ENCODE data around the gene ART4.

ART4 gene

DNA sequence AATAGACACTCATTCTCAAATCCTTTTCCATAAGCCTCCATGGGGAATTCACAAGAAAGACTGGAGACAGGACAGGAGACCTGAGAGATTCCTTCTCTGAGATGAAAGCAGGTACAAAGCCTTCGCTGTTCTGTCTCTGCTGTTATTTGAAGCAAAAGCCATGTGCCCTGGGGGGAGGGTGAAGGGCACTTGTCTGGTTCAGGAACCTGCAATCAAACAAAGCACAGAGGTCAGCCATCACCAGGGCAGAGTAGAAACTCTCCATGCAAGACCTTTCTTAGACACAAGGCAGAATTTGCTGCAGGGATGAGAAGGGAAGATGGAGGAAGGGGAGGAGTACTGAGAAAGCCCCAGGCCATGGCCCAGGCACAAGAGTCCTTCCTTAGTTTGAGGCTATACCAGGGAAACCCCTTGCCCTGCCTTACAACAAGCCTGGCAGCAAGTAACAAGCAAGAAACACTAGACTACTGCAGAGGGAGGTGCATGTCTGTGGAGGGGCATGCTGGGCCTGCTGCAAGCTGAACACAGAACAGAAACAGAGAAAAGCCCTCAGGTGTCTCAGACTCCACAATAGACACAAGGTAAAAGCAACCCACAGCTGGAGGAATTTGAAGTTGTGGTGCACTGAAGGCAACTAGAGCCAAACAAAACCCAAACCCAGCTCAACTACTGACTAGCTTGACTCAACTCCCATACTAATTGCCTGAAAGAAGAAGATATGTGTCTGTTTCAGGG is 7.8 kb upstream of the ART4 start:
- no peak for DNase-seq

DNA sequence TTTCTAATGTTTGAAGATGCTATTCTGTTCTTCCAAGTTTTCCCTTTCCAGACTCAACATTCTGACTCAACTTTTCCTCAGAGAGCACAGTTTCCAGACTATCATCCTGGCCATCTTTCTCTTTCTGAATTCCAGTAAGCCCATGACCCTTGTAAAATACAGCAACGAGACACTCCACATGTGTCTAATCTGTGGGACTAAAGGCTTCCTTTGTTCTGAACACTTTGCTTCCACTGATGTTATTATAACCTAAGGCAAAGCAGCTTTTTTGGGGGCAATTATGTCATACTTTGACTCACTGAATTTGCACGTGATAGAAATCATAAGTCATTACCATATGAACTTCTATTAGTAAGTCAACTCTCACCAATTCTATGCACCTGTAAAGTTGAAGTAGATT is 6.3 kb upstream of the ART4 start:
- DNase-seq = no peak

DNA sequence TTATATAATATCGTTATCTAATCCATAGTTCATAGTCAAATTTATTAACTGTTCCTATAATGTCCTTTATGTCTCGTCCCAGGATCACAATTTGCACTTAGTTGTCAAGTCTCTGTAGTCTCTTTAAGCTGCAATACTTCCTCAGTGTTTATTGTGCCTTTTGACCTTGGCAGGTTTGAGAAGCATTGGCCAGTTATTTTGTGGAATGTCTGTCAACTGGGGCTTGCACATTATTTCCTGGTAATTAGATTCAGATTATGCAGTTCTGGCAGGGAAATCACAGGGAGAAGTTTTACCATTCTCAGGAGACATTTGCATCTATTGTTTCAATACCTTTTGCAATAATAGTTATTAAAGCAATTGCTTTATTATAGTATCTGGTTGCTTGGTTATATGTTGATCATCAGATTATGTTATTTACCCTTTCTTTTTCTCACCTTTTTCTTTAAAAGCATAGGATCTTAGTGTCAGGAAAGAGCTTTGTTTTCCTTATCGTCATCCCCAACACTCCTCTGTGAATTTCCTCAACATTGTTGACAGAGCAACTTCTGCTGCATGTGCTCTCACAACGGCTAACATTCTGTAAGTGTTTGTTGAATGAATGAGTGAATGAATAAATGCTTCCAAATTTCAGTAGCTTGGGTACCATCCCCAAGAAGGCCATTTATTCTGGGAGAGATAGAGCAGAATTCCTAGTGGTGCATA is 3.7 kb upstream of the ART4 start:
- no peak for DNase-seq

DNA sequence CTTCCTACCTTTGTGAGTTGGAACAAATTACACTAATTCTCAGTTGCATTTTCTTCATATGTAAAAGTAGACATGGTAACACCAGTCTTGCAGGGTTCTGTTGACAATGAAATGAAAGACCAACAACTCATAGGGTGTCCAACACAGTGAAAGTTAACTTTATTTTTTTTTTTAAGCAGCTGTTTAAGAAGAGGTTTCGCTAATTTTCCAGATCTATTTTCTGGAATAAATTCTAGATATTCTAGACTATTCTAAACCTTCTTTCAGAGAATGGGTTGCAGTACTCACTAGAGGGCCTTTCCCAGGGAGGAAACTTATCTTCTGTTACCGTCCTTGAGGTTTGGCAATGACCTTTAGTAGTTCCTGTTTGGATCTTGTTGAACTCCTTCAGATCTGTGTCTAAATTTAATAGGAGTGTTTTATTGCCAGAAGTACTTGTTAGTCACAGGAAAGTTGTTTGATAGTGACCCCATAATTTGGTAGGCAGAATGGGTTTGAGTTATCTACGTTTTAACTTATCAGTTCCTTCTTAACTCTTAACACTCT is 2.8 kb upstream of the ART4 start:
- no peak for DNase-seq

DNA sequence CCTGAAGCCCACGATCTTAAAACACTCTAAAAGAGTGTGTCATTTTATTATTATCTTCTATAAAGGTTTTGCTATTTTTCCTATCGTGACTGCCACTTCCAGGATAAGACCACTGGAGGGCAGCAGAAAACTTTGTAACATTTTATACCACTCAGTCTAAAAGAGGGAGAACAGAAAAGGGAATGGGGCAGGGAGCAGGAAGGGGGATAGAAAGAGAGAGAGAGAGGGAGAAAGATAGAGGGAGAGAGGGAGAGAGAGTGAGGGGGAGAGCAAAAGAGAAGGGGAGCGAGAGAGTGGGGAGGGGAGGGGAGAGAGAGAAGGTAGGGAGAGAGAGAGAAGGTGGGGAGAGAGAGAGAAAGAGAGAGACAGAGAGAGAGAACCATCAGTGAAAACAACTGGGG is 2.0 kb upstream of the ART4 start:
- peak; percentile 24 for DNase-seq

DNA sequence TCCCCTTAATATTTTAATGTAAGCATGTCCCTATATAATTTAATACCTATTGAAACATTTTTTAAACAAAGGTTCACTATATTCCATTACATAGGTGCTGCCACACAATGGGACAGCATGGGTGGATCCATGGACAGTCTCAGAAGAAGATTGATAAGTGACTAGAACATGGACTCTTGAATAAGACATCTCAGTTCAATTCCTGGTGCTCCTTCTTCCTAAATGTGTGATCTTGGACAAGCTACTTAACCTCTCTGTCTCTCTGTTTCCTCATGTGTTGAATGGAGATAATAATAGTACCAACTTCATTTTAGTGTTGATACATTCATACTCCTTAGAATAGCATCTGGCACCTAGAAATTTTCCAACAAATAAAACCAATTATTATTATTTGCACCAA is 1.1 kb upstream of the ART4 start:
- no peak for DNase-seq

DNA sequence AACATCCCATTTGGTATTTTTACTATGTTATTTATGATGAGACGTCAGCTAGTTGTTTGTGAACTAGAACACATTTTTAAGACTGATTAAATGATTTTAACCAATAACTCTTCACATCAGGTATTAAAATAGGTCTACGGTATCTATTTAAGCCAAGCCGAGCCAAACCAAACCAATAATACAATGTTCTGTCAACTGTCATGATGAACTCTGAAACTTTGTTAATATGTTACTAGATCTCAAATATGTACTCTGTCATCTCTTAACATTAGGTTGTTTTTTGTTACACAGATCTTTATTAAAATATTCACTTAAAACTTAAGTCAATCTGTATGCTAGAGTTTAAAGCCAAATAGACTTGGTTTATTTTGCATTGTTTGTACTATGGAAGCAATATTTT is 1.0 kb downstream of the ART4 start:
- no peak for DNase-seq

DNA sequence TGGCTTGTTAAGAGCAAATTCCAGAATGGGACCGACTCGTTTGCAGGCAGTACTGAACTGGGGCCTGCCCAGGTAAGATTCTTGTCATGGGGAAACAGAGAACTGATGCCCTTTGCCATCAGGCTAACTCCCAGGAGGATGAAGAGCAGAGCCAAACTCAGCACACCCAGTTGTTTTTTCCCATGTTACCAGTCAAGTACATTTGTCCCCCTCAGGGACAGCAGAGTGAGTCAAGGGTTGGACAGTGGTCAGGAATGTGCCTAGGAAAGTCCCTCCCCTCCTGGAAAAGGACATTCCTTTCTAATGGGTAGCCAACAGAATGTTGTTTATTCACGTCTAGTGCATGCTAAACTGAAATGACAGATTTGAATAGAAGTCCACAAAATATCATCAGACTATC is 1.6 kb downstream of the ART4 start:
- DNase-seq = no peak

DNA sequence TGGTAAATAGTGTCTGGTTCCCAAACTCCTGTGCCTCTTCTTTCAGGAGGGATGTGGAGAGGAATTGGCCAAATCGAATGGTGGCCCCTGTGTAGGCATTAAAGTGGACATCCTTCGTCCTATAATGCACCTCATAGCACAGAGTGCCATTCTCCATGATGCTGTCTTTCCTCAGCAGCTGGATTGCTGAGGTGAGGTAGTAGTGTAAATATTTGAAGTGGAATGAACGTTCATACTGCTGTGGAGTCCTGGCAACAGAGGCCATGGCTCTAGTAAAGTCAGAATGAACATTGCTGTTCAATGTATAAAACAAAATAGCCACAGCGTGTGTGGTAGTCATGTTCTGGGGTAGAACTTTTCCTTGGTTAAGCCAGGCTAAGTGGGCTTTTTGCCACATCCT is 2.7 kb downstream of the ART4 start:
- no peak for DNase-seq

DNA sequence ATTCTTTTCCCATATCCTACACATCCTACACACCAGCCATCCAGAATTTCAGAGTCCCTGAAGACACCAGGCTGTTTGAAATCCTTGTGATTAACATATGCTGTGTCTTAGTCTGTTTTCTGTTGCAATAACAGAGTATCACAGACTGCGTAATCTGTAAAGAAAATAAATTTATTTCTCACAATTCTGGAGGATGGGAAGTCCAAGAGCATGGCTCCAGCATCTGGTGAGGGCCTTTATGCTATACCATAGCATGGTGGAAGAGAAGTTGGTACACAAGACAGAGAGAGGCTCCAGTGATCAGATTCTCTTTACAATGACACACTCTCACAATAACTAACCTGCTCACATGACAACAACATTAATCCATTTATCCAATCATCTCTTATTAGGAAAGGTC is 4.1 kb downstream of the ART4 start:
- no peak for DNase-seq

DNA sequence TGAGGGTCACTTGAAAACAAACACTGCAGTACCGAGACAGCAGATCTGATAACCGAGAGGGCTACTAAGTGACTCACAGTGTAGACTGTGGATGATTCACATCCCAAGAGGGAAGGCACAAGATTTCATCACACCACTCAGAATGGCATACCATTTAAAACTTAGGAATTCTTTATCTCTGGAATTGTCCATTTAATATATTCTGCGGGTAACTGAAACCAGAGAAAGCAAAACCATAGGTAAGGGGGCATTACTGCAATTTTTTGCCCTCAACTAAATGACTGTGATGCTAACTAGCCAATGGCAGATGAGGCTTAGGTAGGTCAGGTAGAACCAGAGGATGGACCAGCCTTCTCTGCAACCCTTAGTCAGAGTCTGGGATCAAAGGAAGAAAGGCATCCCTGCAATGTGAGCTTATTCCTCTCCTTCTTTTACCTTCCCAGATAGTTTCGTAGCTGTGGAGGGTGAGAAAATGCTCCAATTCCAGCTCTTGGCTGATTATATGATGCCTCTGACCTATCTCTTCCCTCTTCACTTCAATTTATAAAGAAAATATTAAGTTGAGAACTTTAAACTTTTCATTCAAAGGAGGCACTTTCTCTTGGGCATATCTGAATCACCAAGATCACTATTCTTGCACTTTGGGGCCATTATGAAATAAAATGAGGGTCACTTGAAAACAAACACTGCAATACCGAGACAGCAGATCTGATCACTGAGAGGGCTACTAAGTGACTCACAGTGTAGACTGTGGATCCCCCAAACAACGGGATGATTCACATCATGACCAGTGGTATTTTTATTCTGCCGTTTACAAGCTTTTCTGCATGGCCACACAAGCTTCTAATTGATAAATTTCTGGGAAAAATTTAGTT is 6.8 kb downstream of the ART4 start:
- DNase-seq = no peak

DNA sequence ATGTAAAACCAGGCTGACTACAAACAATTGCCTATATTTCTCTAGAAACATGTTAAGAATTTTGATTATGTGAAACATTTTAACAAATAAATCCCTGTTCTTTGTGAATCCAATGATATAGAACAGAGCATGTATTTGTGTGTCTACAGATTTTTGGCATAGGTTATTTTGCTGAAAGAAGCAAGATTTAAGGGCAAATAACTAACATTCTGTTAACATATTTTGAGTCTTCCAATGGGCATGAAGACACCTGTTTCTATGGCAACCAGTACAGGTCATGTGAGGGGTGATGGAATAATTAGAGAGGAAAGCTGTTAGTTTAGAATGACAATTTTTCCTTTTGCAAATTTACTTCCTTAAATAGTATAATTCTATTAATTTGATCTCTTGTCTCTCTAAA is 8.8 kb downstream of the ART4 start:
- peak; percentile 33 for DNase-seq

DNA sequence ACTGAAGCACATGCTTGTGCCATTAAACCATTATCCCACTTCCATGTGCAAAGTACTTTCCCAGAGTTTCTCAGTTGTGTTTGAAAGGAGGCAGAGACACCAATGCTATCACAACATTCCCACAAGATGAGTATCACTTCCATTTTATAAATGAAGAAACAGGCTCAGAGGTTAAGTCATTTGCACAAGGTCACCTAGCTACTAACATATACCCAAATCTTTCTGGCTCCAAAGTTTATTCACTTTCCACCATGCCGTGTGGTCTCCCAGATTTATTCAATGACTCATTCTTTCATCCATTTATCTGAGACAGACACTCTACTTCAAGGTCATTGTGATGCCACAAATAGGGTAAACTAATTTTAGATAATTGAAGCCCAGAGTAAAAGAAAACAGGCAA is 9.4 kb downstream of the ART4 start:
- no peak for DNase-seq

DNA sequence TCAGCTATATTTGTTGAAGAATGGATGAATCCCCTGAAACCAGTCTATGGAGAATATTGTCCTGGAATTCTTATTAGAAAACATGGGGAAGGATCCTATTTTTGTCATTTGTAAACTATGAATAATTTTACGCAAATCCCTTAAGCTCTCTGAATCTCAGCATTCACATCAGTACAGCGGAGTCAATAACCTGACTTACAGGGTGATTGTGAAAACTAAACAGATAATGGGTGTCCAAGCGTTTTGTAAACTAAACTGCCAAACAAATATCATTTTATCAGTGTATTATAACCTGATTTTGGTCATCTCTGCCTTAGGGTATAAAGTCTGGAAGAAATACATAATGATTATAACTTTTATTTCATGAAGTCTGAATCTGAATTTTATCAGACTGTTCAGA is 10.0 kb downstream of the ART4 start:
- DNase-seq = no peak

DNA sequence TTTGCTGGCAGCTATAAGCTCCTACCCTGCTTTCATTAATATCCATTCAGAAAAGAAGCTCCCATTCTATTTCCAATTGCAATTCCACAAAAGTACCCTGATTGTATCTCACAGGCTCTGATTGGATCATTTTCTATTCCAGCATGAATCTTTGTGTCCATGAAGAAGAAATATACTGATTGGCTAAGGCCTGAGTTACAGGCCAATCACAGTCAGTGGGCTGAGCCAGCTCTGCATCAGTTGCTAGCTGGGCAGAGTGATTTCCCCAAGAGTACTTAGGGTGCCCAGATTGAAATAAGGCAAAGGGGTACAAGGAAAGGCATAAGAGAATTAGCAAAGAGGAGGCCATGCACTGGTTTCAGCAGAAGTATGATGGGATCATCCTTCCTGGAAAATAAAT is 14.4 kb downstream of the ART4 start:
- no peak for DNase-seq

DNA sequence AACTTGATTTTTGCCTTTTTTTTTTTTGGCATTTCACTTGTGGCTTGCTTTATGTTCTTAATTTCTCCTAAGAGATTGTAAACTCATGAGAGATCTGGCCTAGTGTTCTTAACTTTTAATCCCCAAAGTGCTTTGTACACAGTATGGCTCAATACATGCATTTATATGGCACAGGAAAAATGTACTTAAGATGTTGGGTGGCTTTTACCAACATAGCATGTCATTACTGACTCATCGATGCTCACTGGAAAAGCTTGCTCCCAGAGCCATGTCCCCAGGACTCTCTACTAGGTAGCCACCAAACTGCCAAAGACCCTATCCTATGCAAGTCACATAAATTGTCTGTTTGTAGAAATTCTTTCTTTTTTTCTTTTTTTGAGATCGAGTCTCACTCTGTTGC is 16.3 kb downstream of the ART4 start:
- no peak for DNase-seq

DNA sequence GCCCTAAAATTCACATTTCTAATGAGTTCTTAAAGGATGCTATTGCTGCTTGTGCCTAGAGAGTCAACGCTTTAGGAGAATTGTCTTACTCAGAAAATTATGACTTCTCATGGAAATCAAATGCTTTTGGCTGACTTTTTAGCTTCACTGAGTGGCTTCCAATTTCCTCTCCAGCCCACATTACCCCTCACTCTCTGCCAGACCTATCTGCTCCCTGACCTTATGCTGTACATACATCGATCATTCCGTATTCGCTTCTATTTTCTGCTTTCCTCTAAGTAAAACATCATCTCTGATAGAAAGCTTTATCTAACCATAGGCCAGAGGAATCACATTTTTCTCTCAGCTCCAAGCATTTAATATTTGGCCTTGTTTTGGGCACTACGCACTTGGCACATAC is 16.8 kb downstream of the ART4 start:
- DNase-seq = no peak

DNA sequence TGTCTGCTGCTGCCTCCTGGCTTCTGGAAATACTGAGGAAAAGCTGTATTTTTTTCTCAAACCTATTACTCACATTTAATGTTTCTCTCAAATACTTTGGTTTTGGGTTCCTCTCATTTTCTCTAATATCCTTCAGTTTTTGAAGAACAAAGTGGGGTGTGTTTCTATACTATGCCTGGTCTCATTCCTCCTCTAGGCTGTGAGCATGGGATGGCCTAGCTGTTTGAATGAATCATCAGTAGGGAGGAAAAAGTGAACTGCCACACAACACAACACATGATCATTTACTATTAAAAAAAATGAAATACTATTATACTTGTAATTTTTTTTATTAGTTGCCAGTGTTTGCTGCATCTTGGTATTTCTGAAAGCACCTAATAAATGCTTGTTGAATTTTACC is 18.1 kb downstream of the ART4 start:
- no peak for DNase-seq

DNA sequence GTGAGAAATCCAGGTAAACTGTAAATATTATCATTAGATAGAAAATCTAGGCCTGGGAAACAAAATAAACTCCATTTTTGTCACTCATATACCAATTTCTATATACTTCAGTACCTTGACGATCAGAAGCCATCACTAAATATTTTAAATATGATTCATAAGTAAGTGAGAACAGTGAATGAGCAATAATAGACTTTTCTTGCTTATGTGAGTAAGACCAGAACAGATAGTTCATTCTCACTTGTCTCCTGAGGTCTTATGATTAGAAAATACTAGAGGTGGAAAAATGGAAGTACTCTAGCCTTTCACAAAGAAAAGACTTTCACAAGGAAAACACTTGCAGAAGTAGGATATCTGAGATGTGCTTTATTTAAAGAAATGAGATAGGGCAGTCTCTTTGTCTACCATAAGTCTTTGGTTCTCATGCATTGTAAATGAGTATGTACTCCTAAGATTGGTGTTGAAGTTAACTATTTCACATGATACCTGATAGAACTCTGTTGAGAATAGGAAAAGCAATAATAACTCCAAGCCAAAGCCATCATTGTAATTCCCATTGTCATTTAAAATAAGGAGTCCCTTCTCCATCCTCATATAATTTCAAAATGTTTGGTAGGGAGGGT is 19.2 kb downstream of the ART4 start:
- no peak for DNase-seq

DNA sequence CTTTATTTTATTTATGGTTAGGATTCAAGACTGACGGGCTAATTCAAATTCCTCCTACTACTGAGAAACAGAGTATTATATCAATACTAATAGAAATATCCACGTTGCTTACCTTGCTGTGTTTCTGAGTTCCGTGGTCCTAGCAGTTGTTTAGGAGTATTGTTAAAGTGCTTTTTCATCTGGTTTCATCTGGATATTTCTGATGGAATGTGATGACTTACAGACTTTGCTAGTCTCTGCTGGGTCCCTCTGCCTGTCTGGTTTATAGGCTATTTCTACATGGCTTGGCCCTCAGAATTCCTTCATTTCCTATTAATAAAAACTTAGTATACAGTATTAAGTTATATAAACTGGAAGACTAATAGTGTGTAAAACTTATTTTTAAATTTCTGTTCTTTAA is 29.3 kb downstream of the ART4 start, which contains the start of gene SMCO3:
Gene SMCO3 (minus strand): TSS at position 169 of the 400 bp plus-strand sequence. CDS start 7,502 bp downstream, outside the sequence.
- no peak for DNase-seq

DNA sequence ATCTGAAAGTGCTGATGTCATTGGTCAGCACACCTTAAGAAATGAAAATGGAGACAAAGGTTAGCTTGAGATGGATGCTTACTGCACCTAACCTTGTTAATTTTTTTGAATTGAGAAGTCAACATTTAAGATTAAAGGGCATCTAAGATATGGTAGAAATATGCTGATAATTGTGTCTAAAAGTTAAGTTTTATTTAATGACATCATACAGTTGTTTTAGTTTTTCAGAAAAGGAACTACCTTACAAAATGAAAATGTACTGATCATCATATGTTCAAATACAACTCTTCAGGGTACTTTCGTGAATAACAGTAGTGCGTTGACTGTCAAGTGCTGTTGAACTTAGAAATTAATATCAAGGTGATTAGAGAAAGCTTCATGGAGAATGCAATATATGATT is 31.8 kb downstream of the ART4 start:
- no peak for DNase-seq

DNA sequence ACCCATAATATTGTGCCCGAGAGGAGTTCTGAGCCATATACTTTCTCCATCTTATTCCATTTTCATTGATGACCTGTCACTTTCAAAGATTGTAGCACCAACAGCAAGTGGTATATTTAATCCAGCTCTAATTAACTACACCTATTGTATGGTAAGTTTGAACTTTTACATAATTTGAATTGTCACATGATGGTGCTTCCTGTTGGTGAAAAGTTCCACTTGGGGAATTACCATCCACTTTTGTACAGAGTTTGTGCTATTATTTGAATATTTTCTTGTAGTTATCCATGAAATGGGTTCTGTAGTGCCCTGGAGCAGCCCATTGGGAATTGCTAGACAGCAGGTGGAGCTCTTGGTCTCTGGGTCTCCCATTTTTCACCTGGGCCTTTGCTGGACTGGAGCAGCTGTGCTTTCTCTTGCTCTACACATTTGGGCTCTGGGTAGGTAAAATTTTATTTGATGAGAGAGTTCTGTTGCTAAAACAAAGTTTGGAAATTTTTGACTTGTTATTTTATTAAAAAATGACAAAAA is 32.3 kb downstream of the ART4 start:
- peak; percentile 63 for DNase-seq
